ENCODE data around the gene PNKP.

Gene PNKP

GRCh38 chr19:49862391-49863253 lies 4.8 kb downstream of the PNKP start:
- Histone ChIP-seq H3K27ac (ENCODE audit: low read depth, low read length) (no peak overlapping the region), H3K9ac (ENCODE audit: low read depth, low read length) (no peak overlapping the region), H3K27me3 (ENCODE audit: control insufficient read depth, insufficient read depth, low read length) (no peaks in the 10 kb centered on the region), H3K36me3 (ENCODE audit: control insufficient read depth, insufficient read depth, low read length) (peaks cover 67% of the 10 kb centered on the region), H3K9me3 (ENCODE audit: control insufficient read depth, insufficient read depth, low read length) (no peaks in the 10 kb centered on the region), H3K4me3 (ENCODE audit: low read depth, low read length) (no peak overlapping the region), H3K4me1 (ENCODE audit: control insufficient read depth, insufficient read depth, low read length) (peaks cover 14% of the 10 kb centered on the region)

- H3K36me3 ChIP-seq (ENCODE audit: control insufficient read depth, insufficient read depth, low read length): peaks cover 76% of the 10 kb centered on the region
- no peaks in the 10 kb centered on the region for H3K27me3 ChIP-seq (ENCODE audit: control insufficient read depth, insufficient read depth, low read length)
- no peak overlapping the region for H3K9ac ChIP-seq (ENCODE audit: low read depth, low read length)
- H3K4me3 ChIP-seq (ENCODE audit: low read depth, low read length): no peak overlapping the region
- peaks cover 14% of the 10 kb centered on the region for H3K4me1 ChIP-seq (ENCODE audit: control insufficient read depth, insufficient read depth, low read length)
- no peak overlapping the region for H3K27ac ChIP-seq (ENCODE audit: low read depth, low read length)
- H3K9me3 ChIP-seq (ENCODE audit: control insufficient read depth, insufficient read depth, low read length): no peaks in the 10 kb centered on the region
Measured at GRCh38 chr19:49861541-49862378, 5.6 kb downstream of the PNKP start.

- peak overlapping the region; percentile 28 for H3K27ac ChIP-seq (ENCODE audit: low read depth, low read length)
- peaks cover 83% of the 10 kb centered on the region for H3K36me3 ChIP-seq (ENCODE audit: control insufficient read depth, insufficient read depth, low read length)
- H3K9ac ChIP-seq (ENCODE audit: low read depth, low read length): no peak overlapping the region
- H3K4me3 ChIP-seq (ENCODE audit: low read depth, low read length): no peak overlapping the region
- H3K9me3 ChIP-seq (ENCODE audit: control insufficient read depth, insufficient read depth, low read length): no peaks in the 10 kb centered on the region
- peaks cover 9% of the 10 kb centered on the region for H3K4me1 ChIP-seq (ENCODE audit: control insufficient read depth, insufficient read depth, low read length)
- H3K27me3 ChIP-seq (ENCODE audit: control insufficient read depth, insufficient read depth, low read length): no peaks in the 10 kb centered on the region
Measured at GRCh38 chr19:49861107-49861506, 6.3 kb downstream of the PNKP start.

GRCh38 chr19:49860336-49861102 lies 6.9 kb downstream of the PNKP start:
- no peaks in the 10 kb centered on the region for H3K9me3 ChIP-seq (ENCODE audit: control insufficient read depth, insufficient read depth, low read length)
- H3K27me3 ChIP-seq (ENCODE audit: control insufficient read depth, insufficient read depth, low read length): no peaks in the 10 kb centered on the region
- H3K9ac ChIP-seq (ENCODE audit: low read depth, low read length): no peak overlapping the region
- peak overlapping the region; percentile 28 for H3K27ac ChIP-seq (ENCODE audit: low read depth, low read length)
- H3K4me3 ChIP-seq (ENCODE audit: low read depth, low read length): no peak overlapping the region
- peaks cover 88% of the 10 kb centered on the region for H3K36me3 ChIP-seq (ENCODE audit: control insufficient read depth, insufficient read depth, low read length)
- H3K4me1 ChIP-seq (ENCODE audit: control insufficient read depth, insufficient read depth, low read length): peaks cover 5% of the 10 kb centered on the region

GRCh38 chr19:49859682-49860335 lies 7.6 kb downstream of the PNKP start:
- H3K27ac ChIP-seq (ENCODE audit: low read depth, low read length): peak overlapping the region; percentile 28

GRCh38 chr19:49858088-49858985 lies 9.0 kb downstream of the PNKP start:
- no peak overlapping the region for H3K4me3 ChIP-seq (ENCODE audit: low read depth, low read length)
- H3K9ac ChIP-seq (ENCODE audit: low read depth, low read length): no peak overlapping the region
- H3K27ac ChIP-seq (ENCODE audit: low read depth, low read length): peak overlapping the region; percentile 28
- H3K9me3 ChIP-seq (ENCODE audit: control insufficient read depth, insufficient read depth, low read length): no peaks in the 10 kb centered on the region
- no peaks in the 10 kb centered on the region for H3K27me3 ChIP-seq (ENCODE audit: control insufficient read depth, insufficient read depth, low read length)
- H3K36me3 ChIP-seq (ENCODE audit: control insufficient read depth, insufficient read depth, low read length): peaks cover 88% of the 10 kb centered on the region
- H3K4me1 ChIP-seq (ENCODE audit: control insufficient read depth, insufficient read depth, low read length): peaks cover 5% of the 10 kb centered on the region; the same call in 1 of the 2 replicates

More at GRCh38 chr19:49859682-49860335, 7.6 kb downstream of the PNKP start:
- Histone ChIP-seq H3K4me3 (ENCODE audit: low read depth, low read length) (no peak overlapping the region), H3K9ac (ENCODE audit: low read depth, low read length) (no peak overlapping the region), H3K36me3 (ENCODE audit: control insufficient read depth, insufficient read depth, low read length) (peaks cover 91% of the 10 kb centered on the region), H3K27me3 (ENCODE audit: control insufficient read depth, insufficient read depth, low read length) (no peaks in the 10 kb centered on the region), H3K9me3 (ENCODE audit: control insufficient read depth, insufficient read depth, low read length) (no peaks in the 10 kb centered on the region), H3K4me1 (ENCODE audit: control insufficient read depth, insufficient read depth, low read length) (peaks cover 5% of the 10 kb centered on the region; the same call in 1 of the 2 replicates)

GRCh38 chr19:49857838-49858087 lies 9.6 kb downstream of the PNKP start:
- Histone ChIP-seq H3K36me3 (ENCODE audit: control insufficient read depth, insufficient read depth, low read length) (peaks cover 85% of the 10 kb centered on the region), H3K27ac (ENCODE audit: low read depth, low read length) (peak overlapping the region; percentile 28), H3K9me3 (ENCODE audit: control insufficient read depth, insufficient read depth, low read length) (no peaks in the 10 kb centered on the region), H3K4me3 (ENCODE audit: low read depth, low read length) (no peak overlapping the region), H3K4me1 (ENCODE audit: control insufficient read depth, insufficient read depth, low read length) (peaks cover 8% of the 10 kb centered on the region), H3K27me3 (ENCODE audit: control insufficient read depth, insufficient read depth, low read length) (no peaks in the 10 kb centered on the region), H3K9ac (ENCODE audit: low read depth, low read length) (no peak overlapping the region)

GRCh38 chr19:49857061-49857837 lies 10.1 kb downstream of the PNKP start:
- H3K9ac ChIP-seq (ENCODE audit: low read depth, low read length): no peak overlapping the region
- peaks cover 86% of the 10 kb centered on the region for H3K36me3 ChIP-seq (ENCODE audit: control insufficient read depth, insufficient read depth, low read length)
- H3K9me3 ChIP-seq (ENCODE audit: control insufficient read depth, insufficient read depth, low read length): no peaks in the 10 kb centered on the region

GRCh38 chr19:49856574-49857021 lies 10.8 kb downstream of the PNKP start:
- no peaks in the 10 kb centered on the region for H3K9me3 ChIP-seq (ENCODE audit: control insufficient read depth, insufficient read depth, low read length)
- no peaks in the 10 kb centered on the region for H3K27me3 ChIP-seq (ENCODE audit: control insufficient read depth, insufficient read depth, low read length)
- H3K36me3 ChIP-seq (ENCODE audit: control insufficient read depth, insufficient read depth, low read length): peaks cover 84% of the 10 kb centered on the region
- H3K9ac ChIP-seq (ENCODE audit: low read depth, low read length): no peak overlapping the region
- H3K27ac ChIP-seq (ENCODE audit: low read depth, low read length): no peak overlapping the region
- H3K4me1 ChIP-seq (ENCODE audit: control insufficient read depth, insufficient read depth, low read length): peaks cover 16% of the 10 kb centered on the region
- no peak overlapping the region for H3K4me3 ChIP-seq (ENCODE audit: low read depth, low read length)

More at GRCh38 chr19:49857061-49857837, 10.1 kb downstream of the PNKP start:
- Histone ChIP-seq H3K27ac (ENCODE audit: low read depth, low read length) (peak overlapping the region; percentile 28), H3K4me3 (ENCODE audit: low read depth, low read length) (no peak overlapping the region), H3K4me1 (ENCODE audit: control insufficient read depth, insufficient read depth, low read length) (peaks cover 13% of the 10 kb centered on the region), H3K27me3 (ENCODE audit: control insufficient read depth, insufficient read depth, low read length) (no peaks in the 10 kb centered on the region)
